HepG2 (cell line): ENCODE data around the gene KCTD6. TPM values are rescaled to one million over a fixed set of nuclear protein-coding genes. Genes with fewer than 3 reads are reported as not detected.

Experiments used
- BRD4 ChIP-seq: sonication (generic); formaldehyde crosslinking; IDR thresholded peaks from 2 replicates; pipeline ENCODE4 v1.4.0; 2020; ENCODE audit warnings: missing genetic modification reagents
- DR1 ChIP-seq: sonication (generic); formaldehyde crosslinking; IDR thresholded peaks from 2 replicates; pipeline ENCODE4 v1.8.0; 2021; ENCODE audit warnings: mild to moderate bottlenecking, missing genetic modification reagents, inconsistent platforms
- FOXO4 ChIP-seq: sonication (generic); formaldehyde crosslinking; conservative IDR thresholded peaks from 2 replicates; pipeline ENCODE4 v1.8.1; 2023; ENCODE audit warnings: missing genetic modification reagents
- GABPB1 ChIP-seq: IDR thresholded peaks from 2 replicates; pipeline ENCODE4 v1.6.1; 2016; ENCODE audit warnings: mild to moderate bottlenecking, missing genetic modification reagents, moderate library complexity, missing compliant biosample characterization
- HNF4A ChIP-seq: sonication (generic); formaldehyde crosslinking; IDR thresholded peaks from 2 replicates; pipeline ENCODE4 v1.4.0; 2020; ENCODE audit warnings: missing genetic modification reagents
- IRF2 ChIP-seq: IDR thresholded peaks from 2 replicates; pipeline ENCODE4 v1.6.1; 2018; ENCODE audit warnings: missing genetic modification reagents, missing compliant biosample characterization
- KDM1A ChIP-seq: IDR thresholded peaks from 2 replicates; pipeline ENCODE4 v1.6.1; 2016; ENCODE audit warnings: missing compliant biosample characterization
- MZF1 ChIP-seq: sonication (generic); formaldehyde crosslinking; IDR thresholded peaks from 2 replicates; pipeline ENCODE4 v1.8.1; 2023; ENCODE audit warnings: mild to moderate bottlenecking, missing genetic modification reagents, borderline replicate concordance
- NCOA5 ChIP-seq: sonication (generic); formaldehyde crosslinking; IDR thresholded peaks from 2 replicates; pipeline ENCODE4 v1.4.0; 2020; ENCODE audit warnings: missing genetic modification reagents
- NFE2L2 ChIP-seq: fragments of 150-350 bp; IDR thresholded peaks from 2 replicates; pipeline ENCODE4 v1.6.1; 2014; ENCODE audit warnings: low read length
- PLSCR1 ChIP-seq: sonication (generic); formaldehyde crosslinking; IDR thresholded peaks from 2 replicates; pipeline ENCODE4 v1.5.0; 2020; ENCODE audit warnings: missing genetic modification reagents, mild to moderate bottlenecking, borderline replicate concordance
- PPARG ChIP-seq: conservative IDR thresholded peaks from 2 replicates; pipeline ENCODE4 v1.6.1; 2016; ENCODE audit warnings: missing biosample characterization, missing genetic modification reagents
- THYN1 ChIP-seq: sonication (generic); formaldehyde crosslinking; IDR thresholded peaks from 2 replicates; pipeline ENCODE4 v1.8.1; 2023; ENCODE audit warnings: low read depth, mild to moderate bottlenecking, moderate library complexity, missing genetic modification reagents, borderline replicate concordance
- ZBTB7B ChIP-seq: sonication (generic); formaldehyde crosslinking; IDR thresholded peaks from 2 replicates; pipeline ENCODE4 v1.4.0; 2020; ENCODE audit warnings: missing genetic modification reagents
- ZKSCAN5 ChIP-seq: sonication (generic); formaldehyde crosslinking; IDR thresholded peaks from 2 replicates; pipeline ENCODE4 v1.5.1; 2020; ENCODE audit warnings: mild to moderate bottlenecking, missing genetic modification reagents
- ZKSCAN8 ChIP-seq: IDR thresholded peaks from 2 replicates; pipeline ENCODE4 v1.6.1; 2016; ENCODE audit warnings: borderline replicate concordance, missing genetic modification reagents, missing compliant biosample characterization
- ZNF101 ChIP-seq: sonication (generic); formaldehyde crosslinking; IDR thresholded peaks from 2 replicates; pipeline ENCODE4 v1.4.0; 2020; ENCODE audit warnings: mild to moderate bottlenecking, low read depth, missing genetic modification reagents, borderline replicate concordance
- ZNF432 ChIP-seq: sonication (generic); formaldehyde crosslinking; IDR thresholded peaks from 2 replicates; pipeline ENCODE4 v1.5.0; 2020; ENCODE audit warnings: missing genetic modification reagents, mild to moderate bottlenecking, borderline replicate concordance
- ZNF552 ChIP-seq: sonication (generic); formaldehyde crosslinking; IDR thresholded peaks from 2 replicates; pipeline ENCODE4 v1.9.0; 2022; ENCODE audit warnings: missing genetic modification reagents, mild to moderate bottlenecking, borderline replicate concordance
- polyA plus RNA-seq, 8 experiments: library from polyadenylated mRNA; depleted of rRNA in 3 of 8; stranded (reverse) in 7 of 8; unstranded in 1 of 8; fragments of >200 nt; fragmentation: Illumina TruSeq in 4 of 8; extraction: Trizol in 4 of 8; gene quantifications; 2 replicates each; pipeline versions ENCODE4 v1.2.1 to v1.2.3, GENCODE V29; 2011 to 2016; ENCODE audit warnings: low read depth in 4 of 8, missing spikeins in 1 of 8, mixed read lengths in 1 of 8; ENCODE audit not compliant: insufficient read depth in 1 of 8
- total RNA-seq, 5 experiments: library from RNA; depleted of rRNA; stranded (reverse); fragments of >200 nt; fragmentation: Illumina TruSeq; extraction: Trizol; gene quantifications; 2 replicates each; pipeline ENCODE4 v1.2.3, GENCODE V29; 2016; ENCODE audit warnings: low read depth in 1 of 5
- TF ChIP-seq, protein P1 (sequence below): IDR thresholded peaks from 2 replicates; pipeline ENCODE4 v1.6.1; 2012; ENCODE audit warnings: inconsistent platforms
- TF ChIP-seq, protein P2 (sequence below): sonication (generic); formaldehyde crosslinking; IDR thresholded peaks from 2 replicates; pipeline ENCODE4 v1.4.0; 2020; ENCODE audit warnings: missing genetic modification reagents
- TF ChIP-seq, protein P3 (sequence below): sonication (generic); formaldehyde crosslinking; IDR thresholded peaks from 2 replicates; pipeline ENCODE4 v1.8.1; 2023; ENCODE audit warnings: mild to moderate bottlenecking, missing genetic modification reagents, borderline replicate concordance
- TF ChIP-seq, protein P4 (sequence below): IDR thresholded peaks from 2 replicates; pipeline ENCODE4 v1.6.1; 2012; ENCODE audit warnings: low read depth, low read length, improper control_type of control experiment

Gene KCTD6
- total and polyA plus RNA-seq, 2 of the 13 experiments (the other 11 are each of a cell fraction or from before 2014, with no cell fraction given), result 13.4 to 14.2 TPM

DNA sequence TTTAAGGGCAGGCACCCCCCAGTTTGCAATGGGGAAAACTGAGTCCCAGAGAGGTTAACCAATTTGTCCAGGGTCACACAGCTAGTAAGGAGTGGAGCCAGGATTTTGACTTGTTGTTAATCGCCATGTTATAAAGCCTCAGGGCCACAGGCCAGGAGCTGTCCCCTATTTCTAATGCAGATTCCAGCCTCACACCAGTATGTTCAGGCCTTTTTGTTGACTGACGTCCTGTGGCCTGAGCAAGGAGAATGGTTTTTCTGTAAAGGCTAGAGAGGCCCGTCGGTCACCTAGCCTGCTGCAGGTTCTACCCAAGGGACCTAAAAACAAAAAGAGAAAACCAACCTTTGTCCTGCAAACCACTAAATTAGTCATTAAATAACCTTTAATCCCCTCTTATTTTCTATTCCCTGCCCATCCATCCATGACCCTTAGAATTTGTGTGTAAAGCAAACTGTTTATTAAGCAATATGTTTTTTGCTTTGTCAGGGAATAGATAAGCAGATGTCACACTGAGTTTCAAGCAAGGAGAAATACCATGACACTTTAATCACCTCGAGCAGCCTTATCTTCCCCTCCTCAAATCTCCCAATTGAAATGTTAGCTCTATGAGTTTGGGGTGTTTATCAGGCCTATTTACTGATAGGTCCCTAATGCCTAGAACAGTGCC is 31.0 kb downstream of the KCTD6 start (continued):
- TF ChIP-seq PPARG (CRISPR knock-in tag), result peak; percentile 65
- TF ChIP-seq ZNF552, result no peak
- no peak for TF ChIP-seq DR1
- TF ChIP-seq PLSCR1, result no peak
- no peak for TF ChIP-seq GABPB1 (CRISPR knock-in tag)
- no peak for TF ChIP-seq NCOA5 (CRISPR knock-in tag)
- TF ChIP-seq FOXO4 (CRISPR knock-in tag), result 0 out of 2 replicates have a peak, but pooled peaks have one; percentile 22
- no peak for TF ChIP-seq MZF1 (CRISPR knock-in tag)
- TF ChIP-seq, protein P1, sequence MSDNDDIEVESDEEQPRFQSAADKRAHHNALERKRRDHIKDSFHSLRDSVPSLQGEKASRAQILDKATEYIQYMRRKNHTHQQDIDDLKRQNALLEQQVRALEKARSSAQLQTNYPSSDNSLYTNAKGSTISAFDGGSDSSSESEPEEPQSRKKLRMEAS, result peak; percentile 28; the same call in 1 of the 2 replicates
- no peak for TF ChIP-seq ZNF101 (CRISPR knock-in tag)
- TF ChIP-seq IRF2, result no peak
- TF ChIP-seq, protein P2, sequence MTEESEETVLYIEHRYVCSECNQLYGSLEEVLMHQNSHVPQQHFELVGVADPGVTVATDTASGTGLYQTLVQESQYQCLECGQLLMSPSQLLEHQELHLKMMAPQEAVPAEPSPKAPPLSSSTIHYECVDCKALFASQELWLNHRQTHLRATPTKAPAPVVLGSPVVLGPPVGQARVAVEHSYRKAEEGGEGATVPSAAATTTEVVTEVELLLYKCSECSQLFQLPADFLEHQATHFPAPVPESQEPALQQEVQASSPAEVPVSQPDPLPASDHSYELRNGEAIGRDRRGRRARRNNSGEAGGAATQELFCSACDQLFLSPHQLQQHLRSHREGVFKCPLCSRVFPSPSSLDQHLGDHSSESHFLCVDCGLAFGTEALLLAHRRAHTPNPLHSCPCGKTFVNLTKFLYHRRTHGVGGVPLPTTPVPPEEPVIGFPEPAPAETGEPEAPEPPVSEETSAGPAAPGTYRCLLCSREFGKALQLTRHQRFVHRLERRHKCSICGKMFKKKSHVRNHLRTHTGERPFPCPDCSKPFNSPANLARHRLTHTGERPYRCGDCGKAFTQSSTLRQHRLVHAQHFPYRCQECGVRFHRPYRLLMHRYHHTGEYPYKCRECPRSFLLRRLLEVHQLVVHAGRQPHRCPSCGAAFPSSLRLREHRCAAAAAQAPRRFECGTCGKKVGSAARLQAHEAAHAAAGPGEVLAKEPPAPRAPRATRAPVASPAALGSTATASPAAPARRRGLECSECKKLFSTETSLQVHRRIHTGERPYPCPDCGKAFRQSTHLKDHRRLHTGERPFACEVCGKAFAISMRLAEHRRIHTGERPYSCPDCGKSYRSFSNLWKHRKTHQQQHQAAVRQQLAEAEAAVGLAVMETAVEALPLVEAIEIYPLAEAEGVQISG (CRISPR knock-in tag), result peak; percentile 86
- no peak for TF ChIP-seq ZKSCAN5 (CRISPR knock-in tag)
- TF ChIP-seq, protein P3, sequence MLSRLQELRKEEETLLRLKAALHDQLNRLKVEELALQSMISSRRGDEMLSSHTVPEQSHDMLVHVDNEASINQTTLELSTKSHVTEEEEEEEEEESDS (CRISPR knock-in tag), result no peak
- TF ChIP-seq, protein P4, sequence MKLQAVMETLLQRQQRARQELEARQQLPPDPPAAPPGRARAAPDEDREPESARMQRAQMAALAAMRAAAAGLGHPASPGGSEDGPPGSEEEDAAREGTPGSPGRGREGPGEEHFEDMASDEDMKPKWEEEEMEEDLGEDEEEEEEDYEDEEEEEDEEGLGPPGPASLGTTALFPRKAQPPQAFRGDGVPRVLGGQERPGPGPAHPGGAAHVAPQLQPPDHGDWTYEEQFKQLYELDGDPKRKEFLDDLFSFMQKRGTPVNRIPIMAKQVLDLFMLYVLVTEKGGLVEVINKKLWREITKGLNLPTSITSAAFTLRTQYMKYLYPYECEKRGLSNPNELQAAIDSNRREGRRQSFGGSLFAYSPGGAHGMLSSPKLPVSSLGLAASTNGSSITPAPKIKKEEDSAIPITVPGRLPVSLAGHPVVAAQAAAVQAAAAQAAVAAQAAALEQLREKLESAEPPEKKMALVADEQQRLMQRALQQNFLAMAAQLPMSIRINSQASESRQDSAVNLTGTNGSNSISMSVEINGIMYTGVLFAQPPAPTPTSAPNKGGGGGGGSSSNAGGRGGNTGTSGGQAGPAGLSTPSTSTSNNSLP, result no peak
- peak; percentile 43; the same call in 1 of the 2 replicates for TF ChIP-seq ZBTB7B (CRISPR knock-in tag)
- no peak for TF ChIP-seq ZNF432 (CRISPR knock-in tag)
- no peak for TF ChIP-seq KDM1A (CRISPR knock-in tag)
- TF ChIP-seq HNF4A (CRISPR knock-in tag), result peak; percentile 77
- no peak for TF ChIP-seq THYN1
- TF ChIP-seq BRD4 (CRISPR knock-in tag), result no peak
- TF ChIP-seq NFE2L2, result no peak
- TF ChIP-seq ZKSCAN8 (CRISPR knock-in tag), result peak; percentile 39; the same call in 1 of the 2 replicates
